GM12891 (cell line): ENCODE measurements around the gene FGD3.
A peak's percentile ranks its signal among the peaks of the same experiment; 100 is the strongest.

Experiments used
- DNase-seq: peaks from one replicate; pipeline ENCODE4 v3.0.0; 2011; ENCODE audit warnings: low spot score; ENCODE audit not compliant: insufficient read length
- FAIRE-seq: peaks from 2 replicates; lab custom pipeline; 2011; peaks lifted over from hg19 to GRCh38; lab: Jason Lieb, UNC
- PAX5 ChIP-seq: IDR thresholded peaks from 2 replicates; pipeline ENCODE4 v1.6.1; 2011; ENCODE audit warnings: low read length, moderate library complexity, mild to moderate bottlenecking; ENCODE audit not compliant: insufficient read depth, severe bottlenecking
- POLR2A ChIP-seq: IDR thresholded peaks from 2 replicates; pipeline ENCODE4 v1.6.1; 2011; ENCODE audit warnings: low read depth, low read length, control low read depth
- POLR2AphosphoS5 ChIP-seq: IDR thresholded peaks from 2 replicates; pipeline ENCODE4 v1.6.1; 2011; ENCODE audit warnings: low read depth, low read length, control low read depth
- POU2F2 ChIP-seq: IDR thresholded peaks from 2 replicates; pipeline ENCODE4 v1.6.1; 2011; ENCODE audit warnings: low read depth, mild to moderate bottlenecking, control low read depth, low read length, moderate library complexity
- SPI1 ChIP-seq: IDR thresholded peaks from 2 replicates; pipeline ENCODE4 v1.6.1; 2011; ENCODE audit warnings: low read depth, low read length, control low read depth
- TAF1 ChIP-seq: IDR thresholded peaks from 2 replicates; pipeline ENCODE4 v1.6.1; 2011; ENCODE audit warnings: low read depth, low read length, control low read depth

Gene FGD3

GRCh38 chr9:93059715-93060578 lies 112.6 kb downstream of the FGD3 start:
- DNase-seq (no peak), FAIRE-seq (peak; percentile 54)
- no peak for TF ChIP-seq PAX5
- no peak for TF ChIP-seq POLR2AphosphoS5
- no peak for TF ChIP-seq SPI1
- no peak for TF ChIP-seq POU2F2
- TF ChIP-seq TAF1: no peak
- no peak for TF ChIP-seq POLR2A

DNA sequence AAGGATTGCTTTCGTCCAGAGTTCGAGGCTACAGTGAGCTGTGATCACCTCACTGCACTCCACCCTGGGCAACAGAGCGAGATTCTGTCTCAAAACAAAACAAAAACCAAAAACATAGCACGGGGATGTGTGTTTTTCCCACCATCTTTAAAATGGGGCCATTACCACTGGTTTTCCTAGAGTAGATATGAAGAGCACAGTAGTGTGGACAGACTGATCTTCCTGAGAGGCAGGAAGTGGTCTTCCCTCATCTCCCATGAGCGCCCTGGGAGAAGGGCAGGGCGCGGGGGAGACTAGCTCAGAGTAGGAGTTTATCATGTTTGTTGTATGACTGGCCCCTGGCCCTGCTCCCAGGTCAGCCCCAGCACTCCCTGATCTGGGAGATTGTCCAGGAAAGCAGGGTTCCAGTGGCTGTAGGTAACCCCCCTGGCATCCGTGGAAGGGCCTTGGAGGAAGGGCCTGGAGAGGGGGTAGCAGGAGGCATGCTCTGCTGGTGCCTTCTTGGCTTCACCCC lies 113.5 kb downstream of the FGD3 start:
- DNase-seq (no peak), FAIRE-seq (peak; percentile 71)
- TF ChIP-seq TAF1: no peak
- TF ChIP-seq POLR2A: no peak
- no peak for TF ChIP-seq POU2F2
- TF ChIP-seq POLR2AphosphoS5: no peak
- no peak for TF ChIP-seq SPI1
- TF ChIP-seq PAX5: no peak

- no peak for DNase-seq
- no peak for FAIRE-seq
- TF ChIP-seq POU2F2 (no peak), PAX5 (no peak), TAF1 (no peak), POLR2AphosphoS5 (no peak)
Observed at GRCh38 chr9:93061260-93061751, 114.0 kb downstream of the FGD3 start.

- DNase-seq (no peak), FAIRE-seq (peak; percentile 88)
- TF ChIP-seq SPI1: peak; percentile 49
- TF ChIP-seq TAF1: no peak
Observed at GRCh38 chr9:93061791-93062763, 114.8 kb downstream of the FGD3 start.

GRCh38 chr9:93064392-93065134 lies 117.2 kb downstream of the FGD3 start:
- DNase-seq (peak; percentile 86), FAIRE-seq (peak; percentile 98)
- peak; percentile 52 for TF ChIP-seq SPI1
- peak; percentile 74 for TF ChIP-seq POLR2A
- no peak for TF ChIP-seq TAF1
- TF ChIP-seq POLR2AphosphoS5: peak; percentile 78
- TF ChIP-seq POU2F2: peak; percentile 52
- peak; percentile 1 for TF ChIP-seq PAX5

GRCh38 chr9:93065135-93065720 lies 117.9 kb downstream of the FGD3 start:
- DNase-seq: no peak

DNA sequence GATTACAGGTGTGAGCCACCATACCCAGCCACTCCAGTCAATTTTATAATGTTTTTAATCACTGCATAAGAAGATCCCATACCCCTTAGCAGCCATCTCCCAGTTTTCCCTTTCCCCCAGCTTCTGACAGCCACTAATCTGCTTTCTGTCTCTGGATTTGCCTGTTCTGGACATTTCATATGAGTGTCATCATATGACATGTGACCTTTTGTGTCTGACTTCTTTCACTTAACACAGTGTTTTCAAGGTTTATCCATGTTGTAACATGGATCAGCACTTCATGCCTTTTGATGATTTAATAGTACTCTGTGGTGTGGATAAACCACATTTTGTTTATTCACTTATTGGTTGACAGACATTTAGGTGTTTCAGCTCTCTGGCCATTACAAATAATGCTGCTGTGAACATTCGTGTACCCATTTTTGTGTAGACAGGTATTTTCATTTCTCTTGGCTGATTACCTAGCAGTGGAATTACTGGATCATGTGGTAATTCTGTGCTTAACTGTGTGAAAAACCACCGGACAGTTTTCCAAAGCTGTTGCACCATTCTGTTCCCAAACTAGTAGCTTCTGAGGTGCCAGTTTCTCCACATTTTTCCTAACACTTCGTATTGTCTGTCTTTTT lies 119.8 kb downstream of the FGD3 start:
- no peak for TF ChIP-seq POLR2AphosphoS5
- TF ChIP-seq POU2F2: no peak
- TF ChIP-seq POLR2A: no peak
- no peak for TF ChIP-seq SPI1
- no peak for TF ChIP-seq TAF1
- TF ChIP-seq PAX5: no peak
- DNase-seq (no peak), FAIRE-seq (peak; percentile 43)

More at GRCh38 chr9:93065135-93065720, 117.9 kb downstream of the FGD3 start:
- TF ChIP-seq POU2F2: no peak
- no peak for TF ChIP-seq TAF1
- TF ChIP-seq PAX5: no peak
- no peak for TF ChIP-seq POLR2A
- TF ChIP-seq SPI1: no peak
- no peak for TF ChIP-seq POLR2AphosphoS5
- FAIRE-seq: no peak

- DNase-seq: no peak
- no peak for TF ChIP-seq POLR2A
- no peak for TF ChIP-seq POU2F2
- TF ChIP-seq POLR2AphosphoS5: no peak
- no peak for TF ChIP-seq SPI1
- FAIRE-seq: no peak
Observed at GRCh38 chr9:93068956-93069355, 121.6 kb downstream of the FGD3 start.
